HG02678 (cell line): ENCODE data around the gene SIVA1.

Experiments
- ATAC-seq: cut with Tn5 transposase; IDR thresholded peaks from one replicate; pipeline ENCODE4 v1.9.1; 2021; ENCODE audit warnings: mild to moderate bottlenecking, moderate library complexity; ENCODE audit not compliant: unreplicated experiment

SIVA1 gene

GRCh38 chr14:104734051-104734587 is 18.8 kb upstream of the SIVA1 start:
- no peak for ATAC-seq

- no peak for ATAC-seq
Measured at GRCh38 chr14:104734601-104734990, 18.4 kb upstream of the SIVA1 start.

- no peak for ATAC-seq
Measured at GRCh38 chr14:104734991-104735779, 17.8 kb upstream of the SIVA1 start.

GRCh38 chr14:104735830-104736642 is 16.9 kb upstream of the SIVA1 start:
- no peak for ATAC-seq

GRCh38 chr14:104738375-104739019 is 14.4 kb upstream of the SIVA1 start:
- no peak for ATAC-seq

- no peak for ATAC-seq
Measured at GRCh38 chr14:104739026-104739425, 13.9 kb upstream of the SIVA1 start.

GRCh38 chr14:104739546-104740516 is 13.1 kb upstream of the SIVA1 start:
- ATAC-seq, result no peak

GRCh38 chr14:104741108-104741802 is 11.7 kb upstream of the SIVA1 start:
- no peak for ATAC-seq

- no peak for ATAC-seq
Measured at GRCh38 chr14:104741803-104742251, 11.1 kb upstream of the SIVA1 start.

GRCh38 chr14:104742586-104743455 is 10.1 kb upstream of the SIVA1 start:
- no peak for ATAC-seq

GRCh38 chr14:104743461-104744380 is 9.2 kb upstream of the SIVA1 start:
- no peak for ATAC-seq

GRCh38 chr14:104744484-104744883 is 8.5 kb upstream of the SIVA1 start:
- ATAC-seq, result no peak

GRCh38 chr14:104745431-104745830 is 7.5 kb upstream of the SIVA1 start:
- ATAC-seq, result no peak

GRCh38 chr14:104746071-104746545 is 6.8 kb upstream of the SIVA1 start:
- no peak for ATAC-seq

GRCh38 chr14:104746934-104747481 is 5.9 kb upstream of the SIVA1 start:
- no peak for ATAC-seq

GRCh38 chr14:104747876-104748275 is 5.1 kb upstream of the SIVA1 start:
- ATAC-seq, result no peak

GRCh38 chr14:104749111-104749649 is 3.8 kb upstream of the SIVA1 start:
- ATAC-seq, result no peak
